PFSK-1 (cell line): ENCODE measurements around the gene PPM1H.

ENCODE experiments used
- POLR2AphosphoS5 ChIP-seq: IDR thresholded peaks from 2 replicates; pipeline ENCODE4 v1.6.1; 2012; ENCODE audit warnings: low read depth, mild to moderate bottlenecking, control low read depth, low read length, moderate library complexity
- REST ChIP-seq, 2 experiments: IDR thresholded peaks; 2 replicates each; pipeline versions ENCODE4 v1.6.1 to v1.8.0; 2011 to 2012; ENCODE audit warnings: low read depth in 2 of 2, low read length in 2 of 2, control low read depth in 1 of 2, inconsistent platforms in 1 of 2, mild to moderate bottlenecking in 1 of 2, moderate library complexity in 1 of 2; ENCODE audit not compliant: insufficient read depth in 1 of 2
- SIN3A ChIP-seq: IDR thresholded peaks from 2 replicates; pipeline ENCODE4 v1.6.1; 2012; ENCODE audit warnings: mild to moderate bottlenecking, low read length, moderate library complexity, borderline replicate concordance; ENCODE audit not compliant: insufficient read depth
- TAF1 ChIP-seq: IDR thresholded peaks from 2 replicates; pipeline ENCODE4 v1.6.1; 2012; ENCODE audit warnings: low read length, control low read depth, borderline replicate concordance; ENCODE audit not compliant: insufficient read depth

DNA sequence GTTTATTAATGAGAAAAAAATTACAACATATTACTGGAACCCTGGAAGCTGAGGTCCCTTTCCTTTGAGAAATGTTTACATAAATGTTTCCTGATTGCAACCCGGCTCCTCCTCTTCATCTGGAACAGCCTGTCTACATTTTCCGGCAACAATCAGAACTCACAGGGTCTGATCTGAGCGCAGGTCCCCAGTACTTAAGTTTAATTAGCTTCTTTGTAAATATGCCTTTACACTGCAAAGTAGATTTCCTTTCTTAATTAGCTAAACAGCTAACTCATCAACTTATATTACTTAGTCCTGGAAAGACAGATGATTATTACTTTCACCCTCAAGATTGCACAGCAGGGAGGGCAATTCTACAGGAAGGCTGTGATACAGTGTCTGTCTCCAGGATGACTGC is 255.3 kb downstream of the PPM1H start:
- TF ChIP-seq REST (IDR thresholded peaks at IDR 0.05; ENCODE audit: insufficient read depth in 1 of 2, low read depth in 2 of 2, low read length in 2 of 2) = no peak
- no peak for TF ChIP-seq POLR2AphosphoS5
- TF ChIP-seq TAF1 = no peak
- no peak for TF ChIP-seq SIN3A
